Middle frontal gyrus (tissue), 1 donor: Measurements from ENCODE around the gene HHLA2.

Experiments used
- DNase-seq: peaks from one replicate; pipeline ENCODE4 v3.0.0-alpha.2; 2015; ENCODE audit warnings: low spot score; ENCODE audit errors: extremely low spot score

Gene HHLA2

GRCh38 chr3:108391917-108392593, 95.7 kb downstream of the HHLA2 start:
- no peak for DNase-seq

DNA sequence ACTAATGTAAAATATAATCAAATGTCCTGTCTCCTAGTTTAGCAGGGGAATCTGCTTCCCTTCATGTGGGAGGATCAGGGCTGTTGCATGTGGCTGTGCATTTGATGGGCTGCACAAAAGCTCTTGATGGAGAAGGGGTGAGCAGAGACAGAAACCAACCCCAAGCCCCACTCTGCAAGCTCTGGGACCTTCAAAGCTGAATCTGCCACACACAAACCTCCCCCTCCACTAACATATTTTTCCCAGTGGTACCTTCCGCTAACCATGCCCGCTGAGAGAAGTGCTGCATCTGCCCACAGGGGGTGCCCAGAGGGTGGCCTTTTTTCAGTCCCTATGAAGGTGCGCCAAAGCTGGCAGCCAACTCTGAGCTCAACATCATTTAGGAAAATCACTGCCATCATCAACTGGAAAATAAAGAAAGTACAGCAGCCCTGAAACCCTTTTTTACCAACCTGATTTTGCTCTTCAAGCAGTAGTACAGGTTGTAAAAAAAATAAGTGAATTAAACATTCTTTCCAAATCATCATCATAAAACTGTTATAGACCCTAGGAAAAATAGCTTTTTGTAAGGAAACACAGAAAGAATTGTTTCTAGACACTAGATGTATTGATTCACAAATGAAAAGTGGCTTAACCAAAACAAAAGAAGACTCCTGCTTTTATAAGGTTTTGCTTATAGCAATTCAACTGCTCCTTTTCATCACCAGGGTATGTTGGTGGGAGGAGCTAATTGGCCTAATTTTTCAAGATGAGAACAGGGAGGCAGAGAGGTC, 97.0 kb downstream of the HHLA2 start:
- no peak for DNase-seq

DNA sequence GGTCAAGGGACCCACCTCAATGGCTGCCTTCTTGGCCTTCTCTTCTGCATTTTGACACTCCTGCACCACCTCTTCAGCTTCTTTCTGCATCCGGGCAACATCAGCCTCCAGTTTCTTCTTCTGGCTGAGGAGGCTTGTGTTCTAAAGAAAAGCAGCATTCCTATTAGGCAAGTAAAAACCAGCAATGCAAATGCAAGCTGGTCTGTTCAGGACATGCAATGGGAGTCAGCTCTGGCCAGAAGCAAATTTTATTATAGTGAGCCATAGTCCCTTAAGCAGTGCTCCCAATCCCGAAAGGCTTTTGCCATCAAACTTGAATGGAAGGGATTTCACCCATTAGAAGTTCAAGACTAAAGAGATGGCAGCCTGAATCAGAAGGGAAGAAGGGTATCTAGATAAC, 97.7 kb downstream of the HHLA2 start:
- no peak for DNase-seq

GRCh38 chr3:108394563-108394962, 98.2 kb downstream of the HHLA2 start:
- no peak for DNase-seq

- no peak for DNase-seq
These were observed 100.0 kb downstream of the HHLA2 start for GRCh38 chr3:108396336-108396735.

DNA sequence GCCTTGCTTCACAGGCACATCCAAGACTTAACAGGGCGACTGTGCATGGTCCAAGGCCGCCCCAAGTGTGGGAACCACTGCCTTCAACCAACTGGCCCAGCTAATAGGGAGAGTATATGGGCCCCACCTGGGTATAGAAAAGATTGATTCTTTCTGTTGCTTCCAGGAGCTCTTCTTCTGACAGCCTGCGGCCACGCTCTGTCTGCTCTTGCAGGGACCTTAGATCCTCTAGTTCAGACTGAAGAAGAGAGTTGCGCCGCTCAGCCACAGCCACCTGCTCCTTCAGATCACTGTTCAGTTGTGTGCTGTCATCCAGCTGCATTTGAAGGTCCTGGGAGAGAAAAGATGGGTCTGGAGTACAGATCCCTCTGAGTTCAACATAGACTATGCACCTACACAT, 102.2 kb downstream of the HHLA2 start:
- no peak for DNase-seq

- no peak for DNase-seq
These were observed 105.5 kb downstream of the HHLA2 start for GRCh38 chr3:108401836-108402235.

- no peak for DNase-seq
These were observed 106.8 kb downstream of the HHLA2 start for GRCh38 chr3:108403198-108403597.

DNA sequence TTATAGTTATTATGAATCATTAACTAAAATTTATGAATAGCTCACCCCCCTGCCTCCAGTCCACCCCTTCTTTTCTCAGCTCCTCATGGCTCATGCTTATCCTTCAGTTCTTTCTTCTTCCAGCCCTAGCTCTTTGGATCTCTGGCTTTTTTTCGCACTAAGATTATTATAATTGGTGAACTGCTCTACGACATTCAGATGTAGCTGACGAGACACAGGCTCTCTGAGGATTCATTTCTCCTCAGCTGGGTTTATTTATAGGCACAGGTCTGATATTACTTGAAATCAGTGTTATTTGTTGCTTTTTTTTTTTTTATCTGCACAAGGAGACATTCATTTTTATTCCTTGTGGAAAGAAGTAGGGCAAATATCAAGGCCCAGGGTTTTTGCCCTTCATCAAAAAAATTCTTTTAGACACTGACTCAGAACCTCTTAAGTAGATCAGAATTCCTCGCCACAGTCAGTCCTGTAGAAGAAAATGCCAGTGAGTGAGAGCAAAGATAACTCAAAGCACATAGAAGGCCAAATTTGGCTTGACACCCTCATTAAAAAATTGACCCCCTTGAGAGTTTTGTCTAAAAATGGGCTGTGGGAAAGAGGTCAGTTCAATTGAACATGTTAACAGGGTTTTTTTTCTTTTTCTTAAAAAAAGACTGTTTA, 107.5 kb downstream of the HHLA2 start:
- DNase-seq, result no peak

GRCh38 chr3:108404368-108404767, 108.0 kb downstream of the HHLA2 start:
- no peak for DNase-seq

DNA sequence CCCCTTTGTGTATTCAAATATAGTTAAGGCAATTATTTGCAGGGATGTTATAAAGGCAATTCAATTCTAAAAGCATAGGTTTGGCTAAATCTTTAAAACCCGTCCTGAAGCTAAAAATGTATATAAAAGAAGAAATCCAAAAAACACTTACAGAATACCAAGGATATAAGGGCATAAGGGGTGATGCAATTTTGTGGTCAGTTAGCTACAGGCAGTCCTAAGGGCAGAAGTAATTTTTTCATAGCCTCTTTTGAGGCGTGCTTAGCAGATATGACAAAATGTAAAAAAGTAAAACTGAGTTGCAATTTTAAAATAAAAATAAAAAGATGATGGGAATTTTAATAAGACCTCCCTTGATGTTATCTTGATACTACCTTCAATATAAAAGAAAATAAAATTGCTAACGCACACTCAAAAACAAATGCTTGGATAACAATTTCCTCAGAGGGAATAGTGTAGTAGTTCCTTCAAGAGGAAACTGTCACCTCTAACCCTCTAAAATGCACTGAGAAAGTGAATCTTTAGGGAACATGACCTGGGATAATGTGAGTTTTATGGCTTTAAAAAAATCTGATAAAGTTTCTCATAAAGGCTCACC, 109.8 kb downstream of the HHLA2 start:
- no peak for DNase-seq

GRCh38 chr3:108406661-108407206, 110.4 kb downstream of the HHLA2 start:
- no peak for DNase-seq

DNA sequence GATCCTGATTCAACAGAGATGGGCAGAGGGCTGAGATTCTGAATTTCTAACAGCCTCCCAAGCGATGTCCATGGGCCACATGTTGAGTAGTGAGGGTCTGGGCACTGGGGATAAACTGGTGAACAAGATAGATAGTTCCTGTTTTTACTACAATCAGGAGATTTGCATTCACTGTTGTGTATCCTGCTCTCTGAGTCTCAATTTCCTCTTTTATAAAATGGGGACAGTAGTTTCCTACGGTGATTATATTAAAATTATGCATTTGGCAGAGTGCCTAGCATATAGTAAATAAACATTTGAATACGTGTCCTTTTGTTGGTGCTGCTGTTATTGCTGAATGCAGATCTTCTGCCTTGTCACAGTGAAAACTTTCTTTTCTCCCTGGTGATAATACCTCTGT, 111.5 kb downstream of the HHLA2 start:
- DNase-seq, result no peak

GRCh38 chr3:108408883-108409799, 112.8 kb downstream of the HHLA2 start:
- no peak for DNase-seq

GRCh38 chr3:108409800-108410178, 113.4 kb downstream of the HHLA2 start:
- no peak for DNase-seq

DNA sequence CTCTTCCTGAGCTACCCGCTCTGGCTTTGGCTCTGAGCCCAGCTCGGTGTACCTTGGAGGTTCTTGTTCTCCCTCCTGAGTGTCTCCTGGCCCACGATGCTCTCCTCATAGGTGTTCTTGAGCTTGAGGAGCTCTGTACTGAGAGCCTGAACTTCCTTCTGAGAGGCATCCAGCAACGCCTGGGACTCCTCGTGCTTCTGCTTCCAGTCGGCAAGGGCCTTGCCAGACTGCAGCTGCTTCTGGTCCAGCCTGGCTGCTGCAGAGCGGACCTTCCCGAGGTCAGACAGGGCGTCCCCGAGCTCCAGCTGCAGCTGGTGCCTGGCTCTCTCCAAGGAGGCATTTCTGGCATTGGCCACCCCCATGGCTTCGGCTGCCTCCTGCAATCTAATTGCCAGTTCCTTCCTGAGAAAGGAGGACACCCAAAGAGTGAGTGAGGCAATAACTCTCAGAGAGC, 114.2 kb downstream of the HHLA2 start:
- no peak for DNase-seq

DNA sequence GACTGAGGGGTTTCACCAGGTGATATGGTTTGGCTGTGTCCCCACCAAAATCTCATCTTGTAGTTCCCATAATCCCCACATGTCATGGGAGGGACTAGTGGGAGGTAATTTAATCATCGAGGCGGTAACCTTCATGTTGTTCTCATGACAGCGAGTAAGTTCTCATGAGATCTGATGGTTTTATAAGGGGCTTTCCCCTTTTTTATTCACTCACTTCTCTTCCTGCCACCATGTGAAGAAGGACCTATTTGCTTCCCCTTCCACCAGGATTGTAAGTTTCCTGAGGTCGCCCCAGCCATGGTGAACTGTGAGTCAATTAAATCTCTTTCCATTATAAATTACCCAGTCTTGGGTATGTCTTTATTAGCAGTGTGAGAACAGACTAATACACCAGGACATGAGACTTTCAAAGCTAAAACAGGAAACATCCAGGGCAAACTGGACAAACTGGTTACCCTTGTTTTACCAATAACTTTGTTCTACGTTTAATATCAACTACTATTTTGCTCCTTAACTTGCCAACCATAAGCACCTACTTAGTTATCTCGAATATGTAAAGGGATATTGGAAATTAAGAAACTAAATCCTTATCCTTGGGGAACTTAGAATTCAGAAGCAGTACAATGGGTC, 115.9 kb downstream of the HHLA2 start:
- DNase-seq, result no peak

DNA sequence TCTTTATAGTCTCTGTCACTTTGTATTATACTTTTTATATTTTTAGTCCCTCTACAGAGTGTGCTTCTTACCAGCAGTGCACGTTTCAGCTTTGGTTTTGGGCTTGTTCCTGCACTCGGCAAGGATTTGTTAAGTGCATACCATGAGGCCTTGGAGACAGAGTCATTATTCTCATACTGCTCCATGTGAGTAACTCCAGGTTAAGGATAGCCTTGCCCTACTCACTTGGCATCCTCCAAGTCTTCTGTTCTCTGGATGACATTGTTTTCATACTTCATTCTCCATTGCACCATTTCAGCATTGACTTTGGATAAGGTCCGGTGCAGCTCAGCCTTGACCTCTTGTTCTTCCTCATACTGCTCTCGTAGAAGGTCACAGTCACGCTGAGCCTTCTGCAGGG, 117.7 kb downstream of the HHLA2 start:
- DNase-seq, result no peak

- DNase-seq, result no peak
These were observed 119.3 kb downstream of the HHLA2 start for GRCh38 chr3:108415661-108416060.
